GM19467 (cell line): ENCODE measurements around the gene RFX8.

ENCODE experiments used
- ATAC-seq: cut with Tn5 transposase; IDR thresholded peaks from one replicate; pipeline ENCODE4 v1.9.1; 2021; ENCODE audit warnings: mild to moderate bottlenecking, moderate library complexity; ENCODE audit not compliant: unreplicated experiment

Gene RFX8

GRCh38 chr2:101415220-101415619, 59.7 kb downstream of the RFX8 start:
- ATAC-seq, result no peak

- ATAC-seq, result no peak
Observed at GRCh38 chr2:101412092-101412694, 62.7 kb downstream of the RFX8 start.

- no peak for ATAC-seq
Observed at GRCh38 chr2:101410746-101411145, 64.2 kb downstream of the RFX8 start.

GRCh38 chr2:101410114-101410513, 64.8 kb downstream of the RFX8 start:
- ATAC-seq, result no peak

- ATAC-seq, result no peak
Observed at GRCh38 chr2:101409699-101410098, 65.2 kb downstream of the RFX8 start.

GRCh38 chr2:101408925-101409324, 66.0 kb downstream of the RFX8 start:
- no peak for ATAC-seq

- ATAC-seq, result no peak
Observed at GRCh38 chr2:101405351-101405899, 69.5 kb downstream of the RFX8 start.

- no peak for ATAC-seq
Observed at GRCh38 chr2:101403745-101404144, 71.2 kb downstream of the RFX8 start.

- no peak for ATAC-seq
Observed at GRCh38 chr2:101402630-101403029, 72.3 kb downstream of the RFX8 start.

- no peak for ATAC-seq
Observed at GRCh38 chr2:101401906-101402305, 73.0 kb downstream of the RFX8 start.

- ATAC-seq, result no peak
Observed at GRCh38 chr2:101401326-101401665, 73.6 kb downstream of the RFX8 start.

- no peak for ATAC-seq
Observed at GRCh38 chr2:101400506-101401325, 74.2 kb downstream of the RFX8 start.

GRCh38 chr2:101400048-101400447, 74.9 kb downstream of the RFX8 start:
- no peak for ATAC-seq

GRCh38 chr2:101399021-101399799, 75.7 kb downstream of the RFX8 start:
- no peak for ATAC-seq

GRCh38 chr2:101398116-101398821, 76.6 kb downstream of the RFX8 start:
- ATAC-seq, result no peak

- no peak for ATAC-seq
Observed at GRCh38 chr2:101396316-101396717, 78.6 kb downstream of the RFX8 start.

GRCh38 chr2:101395545-101396315, 79.2 kb downstream of the RFX8 start:
- ATAC-seq, result no peak

GRCh38 chr2:101388232-101388631, 86.7 kb downstream of the RFX8 start:
- ATAC-seq, result no peak

GRCh38 chr2:101387151-101387834, 87.6 kb downstream of the RFX8 start, which contains the start of gene CREG2:
CREG2 (minus strand) TSS chr2:101387503; CDS start chr2:101387457, 46 bp downstream.
- no peak for ATAC-seq
